HEK293 (cell line): Measurements from ENCODE around the gene KLHL6.

Experiments
- BCL6B ChIP-seq: fragments of 450-650 bp; formaldehyde crosslinking; IDR thresholded peaks from 2 replicates; pipeline ENCODE4 v1.5.1; 2017; ENCODE audit warnings: missing biosample characterization, missing genetic modification characterization
- HOXA7 ChIP-seq: sonication (generic); formaldehyde crosslinking; IDR thresholded peaks from 2 replicates; pipeline ENCODE4 v1.8.1; 2022; ENCODE audit warnings: missing genetic modification reagents, borderline replicate concordance
- KLF7 ChIP-seq: fragments of 450-650 bp; formaldehyde crosslinking; IDR thresholded peaks from 2 replicates; pipeline ENCODE4 v1.5.1; 2016; ENCODE audit warnings: missing biosample characterization, missing genetic modification characterization, borderline replicate concordance
- KLF8 ChIP-seq: fragments of 450-650 bp; formaldehyde crosslinking; IDR thresholded peaks from 2 replicates; pipeline ENCODE4 v1.5.1; 2016; ENCODE audit warnings: missing biosample characterization, missing genetic modification characterization
- MYNN ChIP-seq: fragments of 450-650 bp; formaldehyde crosslinking; IDR thresholded peaks from 2 replicates; pipeline ENCODE4 v1.5.1; 2016; ENCODE audit warnings: missing biosample characterization, missing genetic modification characterization, borderline replicate concordance
- OVOL3 ChIP-seq: fragments of 450-650 bp; formaldehyde crosslinking; IDR thresholded peaks from 2 replicates; pipeline ENCODE4 v1.5.1; 2016; ENCODE audit warnings: missing biosample characterization, missing genetic modification characterization
- PRDM10 ChIP-seq: fragments of 450-650 bp; formaldehyde crosslinking; IDR thresholded peaks from 2 replicates; pipeline ENCODE4 v1.5.1; 2016; ENCODE audit warnings: missing biosample characterization, missing genetic modification characterization
- REPIN1 ChIP-seq: fragments of 450-650 bp; formaldehyde crosslinking; IDR thresholded peaks from 2 replicates; pipeline ENCODE4 v1.5.1; 2017; ENCODE audit warnings: missing biosample characterization, missing genetic modification characterization, low read depth
- ZBTB10 ChIP-seq: fragments of 450-650 bp; formaldehyde crosslinking; IDR thresholded peaks from 2 replicates; pipeline ENCODE4 v1.5.1; 2016; ENCODE audit warnings: missing biosample characterization, missing genetic modification characterization
- ZBTB17 ChIP-seq: fragments of 450-650 bp; formaldehyde crosslinking; IDR thresholded peaks from 2 replicates; pipeline ENCODE4 v1.5.1; 2016; ENCODE audit warnings: missing biosample characterization, missing genetic modification characterization
- ZBTB8A ChIP-seq: fragments of 450-650 bp; formaldehyde crosslinking; IDR thresholded peaks from 2 replicates; pipeline ENCODE4 v1.5.1; 2016; ENCODE audit warnings: missing biosample characterization, missing genetic modification characterization
- ZFP37 ChIP-seq: fragments of 450-650 bp; formaldehyde crosslinking; IDR thresholded peaks from 2 replicates; pipeline ENCODE4 v1.5.1; 2016; ENCODE audit warnings: missing biosample characterization, missing genetic modification characterization
- ZNF114 ChIP-seq: fragments of 450-650 bp; formaldehyde crosslinking; IDR thresholded peaks from 2 replicates; pipeline ENCODE4 v1.5.0; 2017; ENCODE audit warnings: missing biosample characterization, missing genetic modification characterization
- ZNF132 ChIP-seq: fragments of 450-650 bp; formaldehyde crosslinking; IDR thresholded peaks from 2 replicates; pipeline ENCODE4 v1.5.1; 2017; ENCODE audit warnings: missing biosample characterization, missing genetic modification characterization, borderline replicate concordance
- ZNF302 ChIP-seq: fragments of 450-650 bp; formaldehyde crosslinking; IDR thresholded peaks from 2 replicates; pipeline ENCODE4 v1.5.1; 2016; ENCODE audit warnings: missing biosample characterization, missing genetic modification characterization, low read depth
- ZNF341 ChIP-seq: fragments of 450-650 bp; formaldehyde crosslinking; IDR thresholded peaks from 2 replicates; pipeline ENCODE4; 2016; ENCODE audit warnings: low read depth, missing biosample characterization, missing genetic modification characterization
- ZNF350 ChIP-seq: fragments of 450-650 bp; formaldehyde crosslinking; IDR thresholded peaks from 2 replicates; pipeline ENCODE4 v1.5.0; 2017; ENCODE audit warnings: missing biosample characterization, mild to moderate bottlenecking, missing genetic modification characterization
- ZNF354C ChIP-seq: fragments of 450-650 bp; formaldehyde crosslinking; IDR thresholded peaks from 2 replicates; pipeline ENCODE4 v1.5.1; 2016; ENCODE audit warnings: missing biosample characterization, missing genetic modification characterization, low read depth, borderline replicate concordance
- ZNF362 ChIP-seq: fragments of 450-650 bp; formaldehyde crosslinking; IDR thresholded peaks from 2 replicates; pipeline ENCODE4 v1.5.1; 2016; ENCODE audit warnings: missing biosample characterization, missing genetic modification characterization
- ZNF394 ChIP-seq: fragments of 450-650 bp; formaldehyde crosslinking; IDR thresholded peaks from 2 replicates; pipeline ENCODE4 v1.5.1; 2016; ENCODE audit warnings: missing biosample characterization, missing genetic modification characterization, mild to moderate bottlenecking, moderate library complexity, borderline replicate concordance
- ZNF48 ChIP-seq: fragments of 450-650 bp; formaldehyde crosslinking; IDR thresholded peaks from 2 replicates; pipeline ENCODE4 v1.5.1; 2016; ENCODE audit warnings: missing biosample characterization, missing genetic modification characterization
- ZNF544 ChIP-seq: fragments of 450-650 bp; formaldehyde crosslinking; IDR thresholded peaks from 2 replicates; pipeline ENCODE4 v1.5.0; 2017; ENCODE audit warnings: missing biosample characterization, missing genetic modification characterization
- ZNF596 ChIP-seq: fragments of 450-650 bp; IDR thresholded peaks from 2 replicates; pipeline ENCODE4 v1.5.0; 2018; ENCODE audit warnings: missing biosample characterization, mild to moderate bottlenecking, missing genetic modification characterization, moderate library complexity
- ZNF658 ChIP-seq: fragments of 450-650 bp; formaldehyde crosslinking; IDR thresholded peaks from 2 replicates; pipeline ENCODE4; 2016; ENCODE audit warnings: missing biosample characterization, missing genetic modification characterization
- ZNF670 ChIP-seq: fragments of 450-650 bp; formaldehyde crosslinking; IDR thresholded peaks from 2 replicates; pipeline ENCODE4 v1.5.1; 2016; ENCODE audit warnings: missing biosample characterization, missing genetic modification characterization, low read depth
- ZNF704 ChIP-seq: fragments of 450-650 bp; formaldehyde crosslinking; IDR thresholded peaks from 2 replicates; pipeline ENCODE4 v1.5.1; 2016; ENCODE audit warnings: missing biosample characterization, missing genetic modification characterization
- ZNF777 ChIP-seq: fragments of 450-650 bp; formaldehyde crosslinking; IDR thresholded peaks from 2 replicates; pipeline ENCODE4 v1.5.1; 2017; ENCODE audit warnings: missing biosample characterization, missing genetic modification characterization, borderline replicate concordance
- ZSCAN5A ChIP-seq: fragments of 450-650 bp; formaldehyde crosslinking; IDR thresholded peaks from 2 replicates; pipeline ENCODE4 v1.5.1; 2016; ENCODE audit warnings: missing biosample characterization, missing genetic modification characterization

The KLHL6 gene

GRCh38 chr3:183447206-183448001, 108.1 kb downstream of the KLHL6 start (continued):
- TF ChIP-seq HOXA7 (CRISPR knock-in tag): no peak
- no peak for TF ChIP-seq ZNF48 (tag by site-specific recombination)
- no peak for TF ChIP-seq ZSCAN5A (tag by site-specific recombination)
- TF ChIP-seq ZBTB10 (tag by site-specific recombination): no peak
- no peak for TF ChIP-seq ZNF114 (tag by site-specific recombination)
- peak; percentile 24; the same call in 1 of the 2 replicates for TF ChIP-seq KLF8 (tag by site-specific recombination)
- peak; percentile 75 for TF ChIP-seq PRDM10 (tag by site-specific recombination)
- TF ChIP-seq ZNF362 (tag by site-specific recombination): no peak
- no peak for TF ChIP-seq ZNF132 (tag by site-specific recombination)
- peak; percentile 38; the same call in 1 of the 2 replicates for TF ChIP-seq ZBTB8A
- no peak for TF ChIP-seq BCL6B
- TF ChIP-seq ZNF596 (tag by site-specific recombination): no peak
- TF ChIP-seq MYNN (tag by site-specific recombination): peak; percentile 92
- no peak for TF ChIP-seq OVOL3
- TF ChIP-seq KLF7: no peak
- TF ChIP-seq ZNF670 (tag by site-specific recombination): no peak
- TF ChIP-seq ZNF704 (tag by site-specific recombination): no peak
- TF ChIP-seq ZNF302: no peak
- TF ChIP-seq ZNF341 (tag by site-specific recombination): peak; percentile 52
- no peak for TF ChIP-seq ZNF354C (tag by site-specific recombination)
- TF ChIP-seq ZNF544 (tag by site-specific recombination): no peak
- TF ChIP-seq ZNF777 (tag by site-specific recombination): no peak
- TF ChIP-seq ZNF658 (tag by site-specific recombination): no peak
- peak; percentile 99 for TF ChIP-seq ZFP37 (tag by site-specific recombination)
- no peak for TF ChIP-seq REPIN1 (tag by site-specific recombination)
- peak; percentile 74 for TF ChIP-seq ZBTB17 (tag by site-specific recombination)
- no peak; the same call in 1 of the 2 replicates for TF ChIP-seq ZNF394 (tag by site-specific recombination)
- no peak for TF ChIP-seq ZNF350 (tag by site-specific recombination)
